Liver (tissue), 3 donors: Measurements from ENCODE around the gene GJA10.

ENCODE experiments used
- EGR1 ChIP-seq, 2 donors: IDR thresholded peaks; 2 replicates each; pipeline ENCODE4 v1.6.1; 2016 to 2018; ENCODE audit warnings: antibody characterized with exemption in 2 of 2, low read depth in 2 of 2
- GABPA ChIP-seq, 2 donors: IDR thresholded peaks in 1 of 2; conservative IDR thresholded peaks in 1 of 2; 2 replicates each; pipeline ENCODE4 v1.6.1; 2016; ENCODE audit warnings: antibody characterized with exemption in 2 of 2, mild to moderate bottlenecking in 1 of 2, moderate library complexity in 1 of 2
- HNF4G ChIP-seq: IDR thresholded peaks from 2 replicates; pipeline ENCODE4 v1.6.1; 2016; ENCODE audit warnings: antibody characterized with exemption
- JUND ChIP-seq, 2 donors: IDR thresholded peaks; 2 replicates each; pipeline ENCODE4 v1.6.1; 2016; ENCODE audit warnings: antibody characterized with exemption in 2 of 2
- RAD21 ChIP-seq, 2 donors: IDR thresholded peaks; 2 replicates each; pipeline ENCODE4 v1.6.1; 2016; ENCODE audit warnings: antibody characterized with exemption in 2 of 2, mild to moderate bottlenecking in 2 of 2
- SP1 ChIP-seq: IDR thresholded peaks from 2 replicates; pipeline ENCODE4 v1.6.1; 2018; ENCODE audit warnings: antibody characterized with exemption, mild to moderate bottlenecking
- TAF1 ChIP-seq: conservative IDR thresholded peaks from 2 replicates; pipeline ENCODE4 v1.6.1; 2016; ENCODE audit warnings: antibody characterized with exemption, mild to moderate bottlenecking
- TF ChIP-seq, protein P1 (sequence below): fragments of 150-350 bp; IDR thresholded peaks from 2 replicates; pipeline ENCODE4 v1.5.1; 2017; ENCODE audit warnings: improper control_type of control experiment, low read depth, low read length; ENCODE audit not compliant: missing input control
- TF ChIP-seq, protein P2 (sequence below): IDR thresholded peaks from 2 replicates; pipeline ENCODE4 v1.6.1; 2016; ENCODE audit warnings: antibody characterized with exemption, mild to moderate bottlenecking
- TF ChIP-seq, protein P3 (sequence below): IDR thresholded peaks from 2 replicates; pipeline ENCODE4 v1.6.1; 2016; ENCODE audit warnings: antibody characterized with exemption
- TF ChIP-seq, protein P4 (sequence below): IDR thresholded peaks from 2 replicates; pipeline ENCODE4 v1.6.1; 2016; ENCODE audit warnings: antibody characterized with exemption
- donor health status: healthy.
- donor health status: healthy.

DNA sequence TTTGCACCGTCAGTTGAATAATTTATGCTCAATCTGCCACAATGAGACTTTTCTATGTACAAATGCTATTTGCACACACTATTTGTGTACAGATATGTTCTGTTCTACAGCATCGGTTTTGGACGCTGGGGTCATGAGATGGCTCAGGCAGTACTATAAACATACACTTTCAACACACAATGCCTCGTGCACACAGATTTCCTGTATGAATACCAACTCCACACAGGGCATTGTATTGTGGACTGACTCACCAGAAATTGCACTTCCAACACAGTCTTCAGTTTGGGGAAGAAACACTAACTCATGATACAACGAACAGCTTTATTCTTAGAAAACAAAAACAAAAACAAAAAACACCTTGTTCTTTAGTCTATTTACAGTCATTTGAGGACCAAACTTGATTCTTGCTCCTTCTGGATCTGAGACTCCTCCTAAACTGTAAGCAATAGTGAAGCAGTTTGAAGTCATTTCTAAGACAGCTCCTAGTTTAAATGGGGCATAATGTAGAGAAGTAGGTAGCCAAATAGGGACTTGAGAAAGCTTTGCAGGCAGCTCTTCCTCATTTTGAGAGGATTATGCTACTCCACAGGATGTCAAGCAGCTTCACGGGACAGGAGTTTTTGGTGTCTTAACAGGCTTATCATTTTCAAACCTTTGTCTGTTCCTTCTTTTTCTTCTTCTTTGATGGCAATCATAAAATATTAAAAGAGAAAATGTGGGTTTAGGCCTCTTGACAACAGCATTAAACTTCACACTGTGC, 33.7 kb downstream of the GJA10 start:
- no peak for TF ChIP-seq HNF4G
- TF ChIP-seq, protein P1, sequence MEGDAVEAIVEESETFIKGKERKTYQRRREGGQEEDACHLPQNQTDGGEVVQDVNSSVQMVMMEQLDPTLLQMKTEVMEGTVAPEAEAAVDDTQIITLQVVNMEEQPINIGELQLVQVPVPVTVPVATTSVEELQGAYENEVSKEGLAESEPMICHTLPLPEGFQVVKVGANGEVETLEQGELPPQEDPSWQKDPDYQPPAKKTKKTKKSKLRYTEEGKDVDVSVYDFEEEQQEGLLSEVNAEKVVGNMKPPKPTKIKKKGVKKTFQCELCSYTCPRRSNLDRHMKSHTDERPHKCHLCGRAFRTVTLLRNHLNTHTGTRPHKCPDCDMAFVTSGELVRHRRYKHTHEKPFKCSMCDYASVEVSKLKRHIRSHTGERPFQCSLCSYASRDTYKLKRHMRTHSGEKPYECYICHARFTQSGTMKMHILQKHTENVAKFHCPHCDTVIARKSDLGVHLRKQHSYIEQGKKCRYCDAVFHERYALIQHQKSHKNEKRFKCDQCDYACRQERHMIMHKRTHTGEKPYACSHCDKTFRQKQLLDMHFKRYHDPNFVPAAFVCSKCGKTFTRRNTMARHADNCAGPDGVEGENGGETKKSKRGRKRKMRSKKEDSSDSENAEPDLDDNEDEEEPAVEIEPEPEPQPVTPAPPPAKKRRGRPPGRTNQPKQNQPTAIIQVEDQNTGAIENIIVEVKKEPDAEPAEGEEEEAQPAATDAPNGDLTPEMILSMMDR = no peak
- TF ChIP-seq SP1 = no peak
- TF ChIP-seq JUND (IDR thresholded peaks at IDR 0.05) = no peak
- no peak for TF ChIP-seq EGR1 (IDR thresholded peaks at IDR 0.05; ENCODE audit: low read depth in 2 of 2)
- TF ChIP-seq, protein P2, sequence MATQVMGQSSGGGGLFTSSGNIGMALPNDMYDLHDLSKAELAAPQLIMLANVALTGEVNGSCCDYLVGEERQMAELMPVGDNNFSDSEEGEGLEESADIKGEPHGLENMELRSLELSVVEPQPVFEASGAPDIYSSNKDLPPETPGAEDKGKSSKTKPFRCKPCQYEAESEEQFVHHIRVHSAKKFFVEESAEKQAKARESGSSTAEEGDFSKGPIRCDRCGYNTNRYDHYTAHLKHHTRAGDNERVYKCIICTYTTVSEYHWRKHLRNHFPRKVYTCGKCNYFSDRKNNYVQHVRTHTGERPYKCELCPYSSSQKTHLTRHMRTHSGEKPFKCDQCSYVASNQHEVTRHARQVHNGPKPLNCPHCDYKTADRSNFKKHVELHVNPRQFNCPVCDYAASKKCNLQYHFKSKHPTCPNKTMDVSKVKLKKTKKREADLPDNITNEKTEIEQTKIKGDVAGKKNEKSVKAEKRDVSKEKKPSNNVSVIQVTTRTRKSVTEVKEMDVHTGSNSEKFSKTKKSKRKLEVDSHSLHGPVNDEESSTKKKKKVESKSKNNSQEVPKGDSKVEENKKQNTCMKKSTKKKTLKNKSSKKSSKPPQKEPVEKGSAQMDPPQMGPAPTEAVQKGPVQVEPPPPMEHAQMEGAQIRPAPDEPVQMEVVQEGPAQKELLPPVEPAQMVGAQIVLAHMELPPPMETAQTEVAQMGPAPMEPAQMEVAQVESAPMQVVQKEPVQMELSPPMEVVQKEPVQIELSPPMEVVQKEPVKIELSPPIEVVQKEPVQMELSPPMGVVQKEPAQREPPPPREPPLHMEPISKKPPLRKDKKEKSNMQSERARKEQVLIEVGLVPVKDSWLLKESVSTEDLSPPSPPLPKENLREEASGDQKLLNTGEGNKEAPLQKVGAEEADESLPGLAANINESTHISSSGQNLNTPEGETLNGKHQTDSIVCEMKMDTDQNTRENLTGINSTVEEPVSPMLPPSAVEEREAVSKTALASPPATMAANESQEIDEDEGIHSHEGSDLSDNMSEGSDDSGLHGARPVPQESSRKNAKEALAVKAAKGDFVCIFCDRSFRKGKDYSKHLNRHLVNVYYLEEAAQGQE = no peak
- TF ChIP-seq GABPA (IDR thresholded peaks at IDR 0.05 in 1 of 2, conservative IDR thresholded peaks at IDR 0.05 in 1 of 2) = no peak
- TF ChIP-seq, protein P3, sequence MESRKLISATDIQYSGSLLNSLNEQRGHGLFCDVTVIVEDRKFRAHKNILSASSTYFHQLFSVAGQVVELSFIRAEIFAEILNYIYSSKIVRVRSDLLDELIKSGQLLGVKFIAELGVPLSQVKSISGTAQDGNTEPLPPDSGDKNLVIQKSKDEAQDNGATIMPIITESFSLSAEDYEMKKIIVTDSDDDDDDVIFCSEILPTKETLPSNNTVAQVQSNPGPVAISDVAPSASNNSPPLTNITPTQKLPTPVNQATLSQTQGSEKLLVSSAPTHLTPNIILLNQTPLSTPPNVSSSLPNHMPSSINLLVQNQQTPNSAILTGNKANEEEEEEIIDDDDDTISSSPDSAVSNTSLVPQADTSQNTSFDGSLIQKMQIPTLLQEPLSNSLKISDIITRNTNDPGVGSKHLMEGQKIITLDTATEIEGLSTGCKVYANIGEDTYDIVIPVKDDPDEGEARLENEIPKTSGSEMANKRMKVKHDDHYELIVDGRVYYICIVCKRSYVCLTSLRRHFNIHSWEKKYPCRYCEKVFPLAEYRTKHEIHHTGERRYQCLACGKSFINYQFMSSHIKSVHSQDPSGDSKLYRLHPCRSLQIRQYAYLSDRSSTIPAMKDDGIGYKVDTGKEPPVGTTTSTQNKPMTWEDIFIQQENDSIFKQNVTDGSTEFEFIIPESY = no peak
- TF ChIP-seq TAF1 = no peak
- TF ChIP-seq, protein P4, sequence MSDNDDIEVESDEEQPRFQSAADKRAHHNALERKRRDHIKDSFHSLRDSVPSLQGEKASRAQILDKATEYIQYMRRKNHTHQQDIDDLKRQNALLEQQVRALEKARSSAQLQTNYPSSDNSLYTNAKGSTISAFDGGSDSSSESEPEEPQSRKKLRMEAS = no peak
- TF ChIP-seq RAD21 (IDR thresholded peaks at IDR 0.05) = no peak
